ENCODE results near the gene NDUFS7.

The NDUFS7 gene

DNA sequence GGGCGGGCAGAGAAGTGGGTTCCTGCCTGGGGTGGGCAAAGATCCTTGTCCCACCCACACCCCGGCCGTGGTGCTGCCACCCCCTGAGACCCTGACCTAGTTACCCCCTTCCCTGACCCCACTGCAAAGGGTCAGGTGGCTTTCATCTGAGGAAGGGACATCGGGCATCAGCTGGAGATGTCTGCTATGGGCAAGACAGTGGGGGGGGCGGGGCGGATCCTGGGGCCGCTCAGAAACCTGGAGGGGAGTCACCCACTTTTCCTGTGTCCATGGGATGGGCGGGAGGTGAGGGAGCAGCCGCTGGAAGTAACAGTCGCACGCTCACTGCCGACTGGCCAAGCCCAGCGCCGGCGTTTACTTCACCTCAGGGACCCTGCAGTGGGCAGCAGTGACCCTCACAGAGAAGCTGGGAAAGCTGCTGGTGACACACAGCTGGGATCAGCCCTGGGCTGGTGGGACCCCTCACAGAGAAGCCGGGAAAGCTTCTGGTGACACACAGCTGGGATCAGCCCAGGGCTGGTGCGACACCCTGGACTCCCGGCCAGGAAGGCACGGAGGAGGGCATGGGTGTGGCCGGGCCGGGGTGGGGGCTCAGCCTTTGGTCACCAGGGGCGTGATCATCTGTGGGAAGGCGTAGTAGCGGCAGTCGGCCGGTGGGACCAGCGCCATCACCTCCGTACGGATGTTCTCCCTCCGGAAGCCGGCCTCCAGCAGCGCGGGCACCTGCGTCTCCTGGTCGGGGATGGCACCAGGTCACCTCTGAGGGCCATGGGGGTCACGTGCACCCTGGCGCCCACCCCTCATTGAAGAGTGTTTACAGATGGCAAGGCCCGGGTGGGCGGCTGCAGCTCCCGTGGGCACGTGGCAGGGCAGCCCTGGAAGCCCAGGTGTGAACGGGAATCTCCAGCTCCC is 13.3 kb downstream of the NDUFS7 start:
- no peak for DNase-seq (ENCODE audit: low read depth, low spot score)
- POLR2A ChIA-PET = interaction anchor here (0.9 kb wide), 1 partner anchor 19 kb away, joined by 4 read pairs; no protein-coding TSS in a partner anchor
- CTCF ChIA-PET = interaction anchor here (1.0 to 1.8 kb wide), 3 partner anchors 9 to 117 kb away, joined by 3 to 7 read pairs (median 3); no protein-coding TSS in a partner anchor
- TF ChIP-seq, protein P1, sequence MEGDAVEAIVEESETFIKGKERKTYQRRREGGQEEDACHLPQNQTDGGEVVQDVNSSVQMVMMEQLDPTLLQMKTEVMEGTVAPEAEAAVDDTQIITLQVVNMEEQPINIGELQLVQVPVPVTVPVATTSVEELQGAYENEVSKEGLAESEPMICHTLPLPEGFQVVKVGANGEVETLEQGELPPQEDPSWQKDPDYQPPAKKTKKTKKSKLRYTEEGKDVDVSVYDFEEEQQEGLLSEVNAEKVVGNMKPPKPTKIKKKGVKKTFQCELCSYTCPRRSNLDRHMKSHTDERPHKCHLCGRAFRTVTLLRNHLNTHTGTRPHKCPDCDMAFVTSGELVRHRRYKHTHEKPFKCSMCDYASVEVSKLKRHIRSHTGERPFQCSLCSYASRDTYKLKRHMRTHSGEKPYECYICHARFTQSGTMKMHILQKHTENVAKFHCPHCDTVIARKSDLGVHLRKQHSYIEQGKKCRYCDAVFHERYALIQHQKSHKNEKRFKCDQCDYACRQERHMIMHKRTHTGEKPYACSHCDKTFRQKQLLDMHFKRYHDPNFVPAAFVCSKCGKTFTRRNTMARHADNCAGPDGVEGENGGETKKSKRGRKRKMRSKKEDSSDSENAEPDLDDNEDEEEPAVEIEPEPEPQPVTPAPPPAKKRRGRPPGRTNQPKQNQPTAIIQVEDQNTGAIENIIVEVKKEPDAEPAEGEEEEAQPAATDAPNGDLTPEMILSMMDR (IDR thresholded peaks at IDR 0.05; ENCODE audit: insufficient read depth, low read length, missing control alignments) = no peak
- no peak overlapping the region for H3K4me3 ChIP-seq (ENCODE audit: low read depth, low read length)

DNA sequence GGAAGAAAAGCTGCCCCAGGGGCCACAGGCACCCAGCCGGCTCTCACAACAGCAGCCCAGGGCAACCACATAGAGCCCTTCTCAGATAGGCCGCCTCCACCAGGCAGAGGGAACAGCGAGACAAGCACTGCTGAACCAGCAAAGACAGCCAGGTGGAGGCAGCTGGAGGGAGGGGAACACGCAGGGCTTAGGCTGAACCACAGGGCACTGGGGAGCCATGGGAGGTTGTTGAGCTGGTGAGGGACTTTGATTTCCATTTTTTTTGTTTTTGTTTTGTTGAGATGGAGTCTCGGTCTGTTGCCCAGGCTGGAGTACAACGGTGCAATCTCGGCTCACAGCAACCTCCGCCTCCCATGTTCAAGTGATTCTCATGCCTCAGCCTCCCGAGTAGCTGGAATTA is 14.1 kb downstream of the NDUFS7 start:
- TF ChIP-seq, protein P1 (IDR thresholded peaks at IDR 0.05; ENCODE audit: insufficient read depth, low read length, missing control alignments) = no peak
- ChIA-PET CTCF (interaction anchor here (1.2 to 1.8 kb wide), 2 partner anchors 12 to 82 kb away, joined by 5 to 7 read pairs; no protein-coding TSS in a partner anchor), POLR2A (interaction anchor here (0.9 kb wide), 1 partner anchor 19 kb away, joined by 4 read pairs; no protein-coding TSS in a partner anchor)
- no peak overlapping the region for H3K4me3 ChIP-seq (ENCODE audit: low read depth, low read length)
- no peak for DNase-seq (ENCODE audit: low read depth, low spot score)

DNA sequence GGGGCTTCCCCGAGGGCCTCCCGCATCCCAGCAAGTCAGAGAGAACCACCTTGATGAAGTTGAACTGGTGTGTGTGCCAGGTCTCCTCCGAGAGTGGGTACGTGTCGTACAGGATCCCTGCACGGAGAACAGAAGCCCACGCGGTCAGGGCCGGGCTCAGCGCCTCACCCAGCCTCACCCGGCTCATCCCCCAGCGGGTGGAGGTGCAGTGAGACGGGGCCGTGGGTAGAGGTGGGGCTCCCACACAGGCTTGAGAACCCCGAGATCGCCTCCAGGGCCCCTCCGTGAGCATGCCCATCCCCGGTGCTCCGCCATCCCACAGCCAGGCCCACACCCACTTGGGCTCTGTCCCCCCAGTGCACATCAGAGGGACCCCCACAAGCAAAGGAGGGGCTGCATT is 15.4 kb downstream of the NDUFS7 start:
- H3K4me3 ChIP-seq (ENCODE audit: low read depth, low read length) = no peak overlapping the region
- POLR2A ChIA-PET = no interaction called here
- TF ChIP-seq, protein P1 (IDR thresholded peaks at IDR 0.05; ENCODE audit: insufficient read depth, low read length, missing control alignments) = no peak
- no peak for DNase-seq (ENCODE audit: low read depth, low spot score)
- CTCF ChIA-PET = no interaction called here

DNA sequence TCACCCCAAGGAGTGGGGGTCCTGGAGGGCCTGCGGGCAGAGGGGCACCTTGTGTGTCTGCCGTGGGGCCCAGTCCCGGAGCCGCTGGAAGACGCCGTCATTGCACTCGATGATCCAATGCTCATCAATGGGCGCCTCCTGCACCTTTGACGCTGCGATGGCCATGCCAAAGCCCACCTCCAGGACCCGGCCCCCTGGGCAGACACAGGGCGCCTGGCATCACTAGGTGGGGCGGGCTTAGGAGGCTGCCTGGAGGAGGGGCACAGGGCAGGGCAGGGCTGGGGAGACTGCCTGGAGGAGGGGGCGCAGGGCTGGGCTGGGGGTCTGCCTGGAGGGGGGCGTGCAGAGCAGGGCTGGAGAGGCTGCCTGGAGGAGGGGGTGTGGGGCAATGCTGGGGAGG is 16.0 kb downstream of the NDUFS7 start:
- ChIA-PET CTCF (no interaction called here), POLR2A (no interaction called here)
- no peak overlapping the region for H3K4me3 ChIP-seq (ENCODE audit: low read depth, low read length)
- DNase-seq (ENCODE audit: low read depth, low spot score) = no peak
- TF ChIP-seq, protein P1 (IDR thresholded peaks at IDR 0.05; ENCODE audit: insufficient read depth, low read length, missing control alignments) = no peak

DNA sequence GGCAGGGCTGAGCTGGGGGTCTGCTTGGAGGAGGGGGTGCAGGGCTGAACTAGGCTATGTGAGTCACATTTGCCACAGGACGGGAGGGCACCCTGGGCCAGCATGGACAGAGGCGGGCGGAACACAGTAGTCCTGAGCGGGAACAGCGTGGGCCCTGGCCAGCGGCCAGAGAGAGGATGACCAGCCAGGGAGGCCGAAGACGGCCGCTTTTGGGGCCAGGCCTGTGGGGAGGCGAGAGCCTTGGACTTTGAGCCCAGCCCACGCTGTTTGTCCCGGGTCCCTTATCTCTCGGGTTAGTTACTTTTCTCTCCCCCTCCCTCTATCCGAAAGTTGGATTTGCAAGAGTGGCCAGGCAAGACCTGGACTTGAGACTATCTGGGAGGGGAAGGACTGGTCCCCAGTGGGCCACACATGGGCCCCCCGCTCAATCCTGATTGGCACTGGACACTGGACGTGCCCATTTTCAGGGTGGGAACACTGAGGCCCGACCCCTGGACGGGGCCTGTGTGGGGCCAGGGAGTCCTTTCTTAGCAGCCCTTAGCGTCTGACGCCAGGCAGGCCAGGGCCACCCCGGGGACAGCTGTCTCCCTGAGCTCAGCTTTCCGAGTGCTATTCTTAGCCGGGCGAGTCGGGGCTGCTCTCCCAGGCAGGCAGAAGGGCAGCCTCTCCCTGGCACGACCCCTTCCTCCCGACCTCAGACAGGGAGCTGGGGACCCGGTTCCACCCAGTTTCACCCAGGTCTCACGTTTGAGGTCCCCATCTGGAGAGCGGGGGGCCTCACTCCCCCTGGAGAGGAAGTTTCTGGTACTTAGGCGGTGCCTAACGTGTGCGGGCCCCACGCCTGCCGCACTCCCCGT is 16.8 kb downstream of the NDUFS7 start:
- no peak for DNase-seq (ENCODE audit: low read depth, low spot score)
- TF ChIP-seq, protein P1 (IDR thresholded peaks at IDR 0.05; ENCODE audit: insufficient read depth, low read length, missing control alignments) = no peak
- peak overlapping the region; percentile 67 for H3K4me3 ChIP-seq (ENCODE audit: low read depth, low read length)
- ChIA-PET POLR2A (no interaction called here), CTCF (interaction anchor here (0.6 to 1.0 kb wide), 3 partner anchors 12 to 121 kb away, joined by 3 read pairs; no protein-coding TSS in a partner anchor)

Measured in AG04449 (cell line).